Caco-2 (cell line): Measurements from ENCODE around the gene SIDT1. TPM values are rescaled to one million over a fixed set of nuclear protein-coding genes. Genes with fewer than 3 reads are reported as not detected.
A peak's percentile ranks its signal among the peaks of the same experiment; 100 is the strongest.

Experiments used
- BruUV-seq: library from RNA; stranded (reverse); fragments of 400-500 nt; replicated peaks from 2 replicates; lab custom pipeline; 2021; lab: Mats Ljungman, UMichigan
- CTCF ChIA-PET: fragments of 300-600 bp; sonication (Branson Sonifier 250); formaldehyde crosslinking; loops from one replicate; lab custom pipeline; 2022; ENCODE audit warnings: antibody characterized with exemption; lab: Charles Lee
- POLR2A ChIA-PET: fragments of 300-600 bp; sonication (Branson Sonifier 250); formaldehyde crosslinking; loops from one replicate; lab custom pipeline; 2022; ENCODE audit warnings: antibody characterized with exemption; lab: Charles Lee
- DNase-seq, 2 experiments: peaks; one replicate each; pipeline versions ENCODE4 v3.0.0 to v3.0.0-alpha.2; 2020 to 2022
- H3K27me3 ChIP-seq: replicated peaks from 2 replicates; pipeline ENCODE4 v1.6.0; 2011; ENCODE audit warnings: low read length; ENCODE audit not compliant: control insufficient read depth, insufficient read depth
- H3K36me3 ChIP-seq: 2 replicates; pipeline ENCODE4 v1.5.1; 2011; ENCODE audit warnings: low read length; ENCODE audit not compliant: control insufficient read depth, insufficient read depth
- H3K4me1 ChIP-seq: fragments of 250-450 bp; sonication (Bioruptor Pico); 2 replicates; pipeline ENCODE4 v1.5.1; 2020; ENCODE audit warnings: mild to moderate bottlenecking
- H3K4me3 ChIP-seq: 2 replicates; pipeline ENCODE4 v1.5.1; 2011; ENCODE audit warnings: low read depth, mild to moderate bottlenecking, control low read depth, low read length
- H3K9me3 ChIP-seq: fragments of 250-450 bp; sonication (Bioruptor Pico); 2 replicates; pipeline ENCODE4 v1.5.1; 2020; ENCODE audit warnings: mild to moderate bottlenecking, moderate library complexity
- H3K27ac Mint-ChIP-seq: one replicate; pipeline ENCODE4 v1.8.0; 2022; ENCODE audit warnings: mixed read lengths; ENCODE audit not compliant: unreplicated experiment
- H3K27me3 Mint-ChIP-seq: one replicate; pipeline ENCODE4 v1.8.0; 2022; ENCODE audit warnings: mixed read lengths; ENCODE audit not compliant: insufficient read depth, unreplicated experiment
- H3K36me3 Mint-ChIP-seq: one replicate; pipeline ENCODE4 v1.8.0; 2022; ENCODE audit warnings: mild to moderate bottlenecking, mixed read lengths; ENCODE audit not compliant: insufficient read depth, unreplicated experiment
- H3K4me1 Mint-ChIP-seq: one replicate; pipeline ENCODE4 v1.8.0; 2022; ENCODE audit warnings: low read depth, mixed read lengths; ENCODE audit not compliant: unreplicated experiment
- H3K4me3 Mint-ChIP-seq: one replicate; pipeline ENCODE4 v1.8.0; 2022; ENCODE audit warnings: mild to moderate bottlenecking, moderate library complexity, mixed read lengths; ENCODE audit not compliant: unreplicated experiment
- H3K9me3 Mint-ChIP-seq: one replicate; pipeline ENCODE4 v1.8.0; 2022; ENCODE audit warnings: mixed read lengths; ENCODE audit not compliant: unreplicated experiment
- CTCF ChIP-seq, 2 experiments: fragments of 200-600 bp in 1 of 2; IDR thresholded peaks; 1 replicate in 1 of 2; 2 replicates in 1 of 2; pipeline versions ENCODE4 v1.5.1 to v1.8.0; 2011 to 2022; ENCODE audit warnings: antibody characterized with exemption in 1 of 2, control low read depth in 1 of 2, inconsistent platforms in 1 of 2, low read depth in 1 of 2, low read length in 1 of 2, mild to moderate bottlenecking in 1 of 2, moderate library complexity in 1 of 2; ENCODE audit not compliant: insufficient read depth in 1 of 2, severe bottlenecking in 1 of 2, unreplicated experiment in 1 of 2
- intact Hi-C: fragments of 100-400 bp; cut with micrococcal nuclease; formaldehyde crosslinking; loops from one replicate; pipeline ENCODE4 v1.10.0; 2022; ENCODE audit not compliant: unreplicated experiment
- total RNA-seq: library from RNA; stranded (reverse); gene quantifications from 2 replicates; pipeline ENCODE4 v1.2.3, GENCODE V29; 2022

The SIDT1 gene
- total RNA-seq, 1 experiment from 2014 or later: 0.84 TPM

DNA sequence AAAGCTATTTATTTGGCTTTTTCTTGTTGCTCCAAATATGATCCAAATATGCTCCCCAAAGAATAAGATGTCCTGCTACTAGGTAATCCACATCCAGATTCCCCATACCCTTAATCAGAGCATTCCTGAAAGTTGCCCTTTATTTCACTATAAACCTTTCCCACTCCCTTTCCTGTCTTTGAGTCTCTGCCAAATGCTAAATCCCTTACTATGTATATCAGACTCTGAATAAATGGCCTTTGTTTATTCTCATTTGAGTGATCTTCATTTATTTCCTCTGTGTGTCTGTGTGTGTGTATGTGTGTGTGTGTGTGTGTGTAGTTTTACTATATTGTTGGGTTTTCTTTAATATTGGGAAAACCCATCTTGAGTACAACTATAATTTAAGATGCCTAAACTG, 10.4 kb upstream of the SIDT1 start:
- BruUV-seq: no TSS peak
- Mint-ChIP-seq H3K27me3 (peaks cover 1% of the 10 kb centered on the region), H3K4me3 (no peak overlapping the region), H3K36me3 (no peaks in the 10 kb centered on the region), H3K27ac (no peak overlapping the region), H3K4me1 (peaks cover 1% of the 10 kb centered on the region), H3K9me3 (no peaks in the 10 kb centered on the region)
- DNase-seq: no peak
- H3K4me3 ChIP-seq: no peak overlapping the region
- ChIA-PET CTCF (no interaction called here), POLR2A (no interaction called here)
- H3K4me1 ChIP-seq: no peaks in the 10 kb centered on the region
- intact Hi-C loops: no loop called here
- H3K9me3 ChIP-seq: no peaks in the 10 kb centered on the region
- no peaks in the 10 kb centered on the region for H3K27me3 ChIP-seq
- no peaks in the 10 kb centered on the region for H3K36me3 ChIP-seq
- no peak for TF ChIP-seq CTCF (IDR thresholded peaks at IDR 0.05; ENCODE audit: insufficient read depth in 1 of 2, low read depth in 1 of 2, low read length in 1 of 2, severe bottlenecking in 1 of 2, unreplicated experiment in 1 of 2)

- intact Hi-C loops: no loop called here
Observed at GRCh38 chr3:113523241-113523640, 9.1 kb upstream of the SIDT1 start.

GRCh38 chr3:113532698-113533533, 561 bp downstream of the SIDT1 start:
- Mint-ChIP-seq H3K4me3 (peak overlapping the region; percentile 82), H3K9me3 (no peaks in the 10 kb centered on the region), H3K36me3 (no peaks in the 10 kb centered on the region), H3K4me1 (peaks cover 7% of the 10 kb centered on the region), H3K27ac (peak overlapping the region; percentile 43), H3K27me3 (peaks cover 13% of the 10 kb centered on the region)
- no peaks in the 10 kb centered on the region for H3K36me3 ChIP-seq
- ChIA-PET CTCF (no interaction called here), POLR2A (no interaction called here)
- H3K9me3 ChIP-seq: no peaks in the 10 kb centered on the region
- H3K27me3 ChIP-seq: 0 out of 2 replicates have a peak, but pooled peaks cover 3% of the 10 kb centered on the region
- intact Hi-C loops: loop anchor here (1.0 kb wide), 1 partner anchor 39 kb away; no protein-coding TSS in a partner anchor
- H3K4me1 ChIP-seq: no peaks in the 10 kb centered on the region
- TF ChIP-seq CTCF (IDR thresholded peaks at IDR 0.05; ENCODE audit: insufficient read depth in 1 of 2, low read depth in 1 of 2, low read length in 1 of 2, severe bottlenecking in 1 of 2, unreplicated experiment in 1 of 2): no peak
- DNase-seq: peak in 1 of 2 experiments; percentile 35
- peak overlapping the region; percentile 57 for H3K4me3 ChIP-seq
- BruUV-seq: no TSS peak

More at GRCh38 chr3:113523241-113523640, 9.1 kb upstream of the SIDT1 start:
- no peak overlapping the region for H3K4me3 ChIP-seq
- Mint-ChIP-seq H3K27ac (no peak overlapping the region), H3K27me3 (peaks cover 4% of the 10 kb centered on the region), H3K36me3 (no peaks in the 10 kb centered on the region), H3K4me3 (no peak overlapping the region), H3K4me1 (no peaks in the 10 kb centered on the region), H3K9me3 (no peaks in the 10 kb centered on the region)
- BruUV-seq: no TSS peak
- H3K9me3 ChIP-seq: no peaks in the 10 kb centered on the region
- CTCF ChIA-PET: no interaction called here
- TF ChIP-seq CTCF (IDR thresholded peaks at IDR 0.05; ENCODE audit: insufficient read depth in 1 of 2, low read depth in 1 of 2, low read length in 1 of 2, severe bottlenecking in 1 of 2, unreplicated experiment in 1 of 2): no peak
- POLR2A ChIA-PET: no interaction called here
- DNase-seq: no peak
- H3K27me3 ChIP-seq: no peaks in the 10 kb centered on the region
- no peaks in the 10 kb centered on the region for H3K4me1 ChIP-seq
- no peaks in the 10 kb centered on the region for H3K36me3 ChIP-seq
